NCI-H524 (cell line): ENCODE data around the gene EYA2.

Source experiments
- DNase-seq, 2 experiments: peaks; one replicate each; lab custom pipeline; 2025; lab: John Stamatoyannopoulos, UW

The EYA2 gene

GRCh38 chr20:47141941-47142773 lies 247.5 kb downstream of the EYA2 start:
- DNase-seq = no peak

DNA sequence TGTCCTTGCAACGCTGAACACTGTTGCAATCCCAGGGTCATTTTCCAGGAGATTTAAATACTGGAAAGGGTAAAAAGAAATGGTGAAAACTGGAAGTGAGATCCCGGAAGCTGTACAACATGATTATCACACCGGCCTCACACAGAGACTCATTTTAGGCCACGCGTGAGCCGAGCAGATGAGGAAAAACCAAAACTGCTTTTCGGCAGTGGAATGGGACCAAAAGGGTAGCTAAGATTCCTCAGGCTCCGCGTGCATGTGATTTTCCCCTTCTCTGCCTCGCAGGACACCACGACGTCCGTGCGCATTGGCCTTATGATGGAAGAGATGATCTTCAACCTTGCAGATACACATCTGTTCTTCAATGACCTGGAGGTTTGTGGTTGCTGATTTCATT lies 248.1 kb downstream of the EYA2 start:
- DNase-seq = no peak

DNA sequence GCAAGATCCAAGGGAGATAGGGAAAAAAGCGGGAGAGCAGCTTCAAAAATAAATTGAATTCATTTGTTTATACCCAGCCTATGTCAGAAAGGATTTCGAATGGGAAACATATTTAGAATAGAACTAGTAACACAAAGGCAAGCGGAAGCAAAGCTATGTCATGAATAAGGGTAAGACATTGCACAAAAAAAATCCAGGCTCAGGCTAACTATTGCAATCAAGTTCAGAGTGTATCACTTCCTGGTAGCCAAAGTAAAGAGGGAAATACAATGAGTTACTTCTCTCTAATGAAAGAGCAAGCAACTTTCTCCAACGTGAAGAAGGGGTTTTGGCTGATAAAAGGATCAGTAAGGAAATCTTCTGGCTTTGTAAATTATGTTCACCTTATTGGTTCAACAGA lies 249.0 kb downstream of the EYA2 start:
- no peak for DNase-seq

DNA sequence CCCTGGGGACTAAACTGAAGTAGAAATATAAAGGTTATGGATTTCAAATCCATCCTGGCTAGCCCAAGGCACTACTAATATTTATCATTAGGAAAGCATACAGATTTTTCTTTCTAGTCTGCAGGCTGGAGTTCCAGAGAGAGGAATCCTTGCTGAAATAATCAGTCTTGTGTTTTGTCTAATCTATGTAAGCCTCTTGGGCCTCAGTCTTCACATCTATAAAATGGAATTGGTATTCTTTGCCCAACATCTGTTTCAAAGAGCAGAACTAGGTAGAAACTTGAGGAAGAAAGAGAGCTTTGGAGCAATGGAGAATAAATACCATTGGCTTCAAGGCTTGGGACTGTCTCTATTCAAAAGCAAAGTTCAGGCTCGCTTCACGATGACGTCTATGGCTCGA lies 249.8 kb downstream of the EYA2 start:
- DNase-seq = no peak

GRCh38 chr20:47146686-47147085 lies 252.0 kb downstream of the EYA2 start:
- no peak for DNase-seq

DNA sequence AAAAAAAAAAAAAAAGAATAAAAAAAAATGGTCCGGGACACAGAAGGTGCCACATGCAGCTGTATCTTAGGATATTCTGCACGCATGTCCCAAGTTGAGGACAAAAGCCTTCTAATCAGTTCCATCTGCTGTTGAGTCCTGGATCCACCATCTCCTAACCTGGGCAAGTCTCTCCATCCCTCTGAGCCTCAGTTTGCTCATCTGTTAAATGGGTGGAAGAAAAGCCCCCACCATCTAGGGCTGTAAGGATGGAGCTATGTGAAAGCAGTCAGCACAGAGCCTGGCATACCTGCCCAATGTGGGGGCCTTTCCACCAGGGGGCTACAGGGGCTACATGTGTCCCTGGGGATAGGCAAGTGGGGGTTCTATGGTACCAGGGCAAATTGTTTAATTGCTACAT lies 253.4 kb downstream of the EYA2 start:
- DNase-seq = no peak

DNA sequence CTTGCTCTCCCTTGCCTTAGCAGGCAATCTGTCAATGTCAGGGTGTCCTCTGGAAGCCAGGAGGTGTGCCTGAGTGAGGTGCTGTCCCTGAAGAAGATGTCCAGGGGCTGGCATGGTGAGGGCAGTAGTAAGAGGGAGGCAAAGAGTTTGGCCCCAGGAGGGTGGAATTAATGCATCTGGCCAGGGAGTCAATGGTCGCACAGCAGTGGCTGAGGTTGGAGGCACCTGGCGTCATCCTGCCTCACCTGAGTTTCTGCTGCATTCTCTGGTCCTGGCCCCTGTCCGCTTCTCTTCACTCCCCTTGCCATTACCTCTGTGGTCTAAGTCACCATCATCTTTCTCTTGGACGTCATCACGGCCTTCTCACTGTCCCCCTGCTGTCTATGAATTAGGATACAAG lies 255.3 kb downstream of the EYA2 start:
- no peak for DNase-seq

- DNase-seq = peak; percentile 75 to 76
Observed at GRCh38 chr20:47150403-47151152, 255.9 kb downstream of the EYA2 start.

DNA sequence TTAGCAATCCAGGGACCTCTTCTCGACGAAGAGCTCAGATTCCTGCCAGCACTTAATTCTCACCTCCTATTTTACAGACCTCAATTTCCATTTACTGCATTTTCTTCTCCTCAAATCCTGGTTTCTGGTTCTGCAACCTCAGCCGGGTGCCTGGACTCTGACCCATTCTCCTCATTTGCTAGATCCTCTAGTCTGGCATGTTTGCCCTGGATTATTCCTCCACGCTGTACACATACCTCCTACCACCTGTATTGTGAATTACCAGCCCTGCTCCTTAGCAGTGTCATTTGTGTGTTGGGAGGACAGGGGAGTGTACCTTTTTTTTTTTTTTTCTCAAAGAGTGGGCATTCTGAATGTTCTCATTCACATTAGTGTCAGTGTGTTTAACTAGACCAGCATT lies 257.4 kb downstream of the EYA2 start:
- DNase-seq = no peak

GRCh38 chr20:47154089-47154488 lies 259.4 kb downstream of the EYA2 start:
- DNase-seq = no peak

GRCh38 chr20:47156301-47157137 lies 261.9 kb downstream of the EYA2 start:
- DNase-seq = no peak

- no peak for DNase-seq
Observed at GRCh38 chr20:47159166-47159565, 264.5 kb downstream of the EYA2 start.

- DNase-seq = no peak
Observed at GRCh38 chr20:47160240-47160639, 265.6 kb downstream of the EYA2 start.

DNA sequence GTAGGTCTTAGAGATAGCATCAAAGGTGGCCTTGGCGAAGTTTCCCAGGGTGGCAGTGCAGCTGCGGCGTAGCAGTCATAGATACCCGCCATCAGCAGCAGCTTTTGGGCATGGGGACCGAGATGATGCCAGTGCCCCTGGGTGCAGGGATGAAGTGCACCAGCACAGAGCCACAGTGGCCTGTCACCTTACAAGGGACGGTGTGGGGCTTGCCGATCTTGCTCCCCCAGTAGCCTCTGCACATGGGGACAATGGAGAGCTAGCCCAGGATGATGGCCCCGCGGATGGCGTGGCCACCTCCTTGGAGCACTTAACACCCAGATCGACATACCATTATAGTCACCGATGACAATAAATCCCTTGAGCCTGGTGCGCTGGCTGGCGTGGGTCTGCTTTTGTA lies 266.3 kb downstream of the EYA2 start:
- DNase-seq = no peak

DNA sequence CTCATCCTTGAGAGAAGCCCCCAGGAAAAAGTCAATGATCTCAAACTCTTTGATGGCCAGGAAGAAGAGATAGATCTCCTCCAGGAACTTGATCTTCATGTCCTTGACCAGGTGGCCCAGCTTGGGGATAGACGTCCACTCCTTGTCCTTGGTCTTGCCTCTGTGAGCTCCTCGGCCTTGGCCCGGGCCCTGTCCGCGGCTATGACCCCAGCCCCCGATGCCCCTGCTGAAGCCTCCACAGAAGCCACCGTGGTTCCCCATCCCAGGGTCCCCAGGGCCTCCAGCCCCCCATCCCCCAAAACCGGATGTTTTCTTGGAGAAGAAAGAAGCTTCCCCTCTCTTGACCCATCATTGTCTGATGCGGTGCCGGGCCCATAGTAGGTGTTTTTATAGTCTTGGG lies 266.8 kb downstream of the EYA2 start:
- no peak for DNase-seq

GRCh38 chr20:47164140-47164539 lies 269.5 kb downstream of the EYA2 start:
- DNase-seq = no peak

DNA sequence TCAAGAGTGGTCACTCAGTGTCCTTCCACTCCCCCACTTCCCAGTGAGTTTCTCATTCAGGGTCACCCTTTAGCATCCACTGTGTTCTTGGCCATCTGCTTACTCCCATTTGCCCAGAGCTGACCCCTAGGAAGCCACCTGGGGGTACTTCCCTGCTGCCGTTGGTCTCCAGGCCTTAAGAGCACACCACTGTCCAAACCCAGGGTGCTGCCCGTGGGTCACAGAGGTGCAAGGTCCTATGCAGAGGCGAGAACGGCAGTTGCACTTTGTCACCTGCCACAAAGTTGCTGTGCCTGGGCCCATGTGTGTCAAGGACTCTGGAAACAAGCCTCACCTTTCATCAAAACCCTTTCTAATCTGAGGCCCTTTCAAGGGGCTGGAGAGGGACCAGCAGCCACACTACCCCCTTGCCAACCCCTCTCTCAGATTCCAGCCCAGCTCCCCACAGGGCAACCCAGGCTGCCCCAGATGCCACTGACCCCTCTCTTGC lies 270.8 kb downstream of the EYA2 start:
- DNase-seq = no peak

DNA sequence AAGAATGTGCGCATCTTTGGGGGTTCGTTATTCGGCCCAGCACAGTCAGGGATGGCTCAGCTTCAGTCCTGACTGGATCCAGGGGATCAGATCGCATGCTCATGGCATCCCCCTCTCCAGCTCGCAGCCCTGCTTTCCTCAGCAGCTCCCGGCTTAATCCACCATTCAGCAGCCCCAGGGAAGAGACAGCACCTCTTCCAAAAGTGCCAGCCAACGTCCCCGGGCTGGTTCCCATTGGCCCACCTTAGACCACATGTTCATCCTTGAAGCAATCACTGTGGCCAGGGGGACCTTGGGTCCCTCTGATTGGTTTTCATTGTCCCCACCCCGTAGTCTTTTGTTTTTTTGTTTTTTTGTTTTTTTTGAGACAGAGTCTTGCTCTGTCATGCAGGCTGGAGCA lies 273.2 kb downstream of the EYA2 start:
- no peak for DNase-seq

GRCh38 chr20:47172579-47172978 lies 277.9 kb downstream of the EYA2 start:
- DNase-seq = no peak

DNA sequence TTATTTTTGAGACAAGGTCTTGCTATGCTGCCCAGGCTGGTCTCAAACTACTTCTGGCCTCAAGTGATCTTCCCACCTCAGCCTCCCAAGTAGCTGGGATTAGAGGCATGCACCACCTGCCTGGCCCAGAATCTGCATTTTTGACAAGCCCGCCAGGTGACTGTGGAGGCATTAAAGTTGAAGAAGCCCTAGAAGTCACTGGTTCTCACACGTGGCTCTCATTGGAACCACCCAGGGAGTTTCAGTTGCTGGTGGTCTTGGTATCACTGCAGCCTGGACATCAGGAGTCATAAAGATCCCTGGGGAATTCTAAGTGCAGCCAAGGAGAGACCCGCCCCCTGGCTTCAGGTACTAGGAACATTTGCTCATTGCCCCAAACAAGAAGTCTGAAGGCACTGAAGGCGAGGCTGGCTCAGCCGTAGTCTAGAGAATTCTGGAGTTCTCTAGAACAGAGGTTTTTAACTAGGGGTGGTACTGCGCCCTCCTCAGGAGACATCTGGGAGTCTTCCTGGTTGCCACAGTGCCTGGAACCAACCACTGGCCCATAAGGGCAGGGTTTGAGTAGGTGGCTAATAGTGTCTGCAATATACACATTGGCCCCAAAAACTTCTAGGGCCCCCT lies 279.1 kb downstream of the EYA2 start:
- DNase-seq = no peak

- no peak for DNase-seq
Observed at GRCh38 chr20:47174456-47175243, 280.0 kb downstream of the EYA2 start.
